ENCODE measurements around the gene PAPOLB. TPM values are rescaled to one million over a fixed set of nuclear protein-coding genes. Genes with fewer than 3 reads are reported as not detected.

PAPOLB gene
- total and polyA plus RNA-seq, 2 donors (not counting 3 experiments of a cell fraction or from before 2014, with no cell fraction given), result 0.07 TPM; not detected in 1

- Histone ChIP-seq H3K4me2 (ENCODE audit: insufficient read depth, low read length) (peak overlapping the region; percentile 48), H3K4me1 (ENCODE audit: control insufficient read depth, extremely low read depth, insufficient read depth, low read length) (no peaks in the 10 kb centered on the region), H2AFZ (ENCODE audit: low read depth, low read length) (no peak overlapping the region), H3K9me3 (replicated peaks; ENCODE audit: control insufficient read depth, insufficient read depth, low read length) (no peaks in the 10 kb centered on the region), H3K9ac (replicated peaks; ENCODE audit: extremely low read depth, insufficient read depth, low read length) (no peak overlapping the region), H3K9me1 (replicated peaks; ENCODE audit: control insufficient read depth, extremely low read depth, insufficient read depth, low read length) (no peaks in the 10 kb centered on the region), H3K4me3 (replicated peaks in 1 of 3; ENCODE audit: insufficient read depth in 1 of 3, low read depth in 1 of 3, low read length in 3 of 3) (peak overlapping the region in 1 of 3 experiments; percentile 21), H3K36me3 (ENCODE audit: control insufficient read depth in 2 of 2, extremely low read depth in 1 of 2, insufficient read depth in 2 of 2, low read length in 2 of 2) (no peaks in the 10 kb centered on the region), H3K27me3 (ENCODE audit: control insufficient read depth in 2 of 2, insufficient read depth in 2 of 2, low read length in 2 of 2) (peaks cover 18 to 38% of the 10 kb centered on the region in 2 experiments), H3K27ac (ENCODE audit: insufficient read depth, low read depth, low read length) (no peak overlapping the region), H3K79me2 (ENCODE audit: control insufficient read depth, insufficient read depth, low read length) (no peaks in the 10 kb centered on the region), H4K20me1 (replicated peaks; ENCODE audit: control insufficient read depth, extremely low read depth, insufficient read depth, low read length) (no peaks in the 10 kb centered on the region)
- DNase-seq (ENCODE audit: low read depth, low spot score), result no peak
- intact Hi-C loops (cut with micrococcal nuclease), result no loop called here
- dilution Hi-C loops (cut with MboI; ENCODE audit: extremely low pct_ligation_motif_present, low sequenced_read_pairs), result no loop called here
- BruUV-seq (replicated peaks), result no TSS peak
- ChIA-PET CTCF (no interaction called here), POLR2A (no interaction called here)
- FAIRE-seq, result no peak
- no peak for TF ChIP-seq JUN (IDR thresholded peaks at IDR 0.05; ENCODE audit: borderline replicate concordance, insufficient read depth, insufficient read length, low read depth)
- TF ChIP-seq MYC (IDR thresholded peaks at IDR 0.05; ENCODE audit: low read depth, low read length), result no peak
- TF ChIP-seq, protein P1, sequence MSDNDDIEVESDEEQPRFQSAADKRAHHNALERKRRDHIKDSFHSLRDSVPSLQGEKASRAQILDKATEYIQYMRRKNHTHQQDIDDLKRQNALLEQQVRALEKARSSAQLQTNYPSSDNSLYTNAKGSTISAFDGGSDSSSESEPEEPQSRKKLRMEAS (IDR thresholded peaks at IDR 0.05; ENCODE audit: insufficient read depth, insufficient read length), result no peak
These were observed 603 bp downstream of the PAPOLB start for GRCh38 chr7:4861227-4861626.

DNA sequence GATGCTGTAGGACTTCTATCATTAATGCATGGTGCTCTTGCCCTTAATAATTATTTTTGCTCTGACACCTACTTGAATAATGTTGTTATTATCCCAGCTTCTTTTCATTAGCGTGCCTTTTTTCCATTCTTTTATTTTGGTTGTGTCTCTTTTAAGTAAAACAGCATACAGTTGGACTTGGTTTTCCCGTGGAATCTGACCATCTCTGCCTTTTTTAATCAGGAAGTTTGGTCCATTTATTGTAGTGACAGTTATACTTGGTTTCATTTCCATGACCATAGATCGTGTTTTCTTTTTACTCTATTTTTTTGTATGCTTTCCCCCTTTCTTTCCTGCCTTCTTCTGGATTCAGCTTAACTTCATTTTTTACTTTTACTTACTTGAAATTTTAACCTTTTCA, 4.6 kb downstream of the PAPOLB start:
- H3K79me2 ChIP-seq (ENCODE audit: control insufficient read depth, insufficient read depth, low read length), result no peaks in the 10 kb centered on the region
- H3K9me3 ChIP-seq (replicated peaks; ENCODE audit: control insufficient read depth, insufficient read depth, low read length), result no peaks in the 10 kb centered on the region
- H2AFZ ChIP-seq (ENCODE audit: low read depth, low read length), result no peak overlapping the region
- no peaks in the 10 kb centered on the region for H3K4me1 ChIP-seq (ENCODE audit: control insufficient read depth, extremely low read depth, insufficient read depth, low read length)
- H3K4me2 ChIP-seq (ENCODE audit: insufficient read depth, low read length), result no peak overlapping the region
- H3K4me3 ChIP-seq (replicated peaks in 1 of 3; ENCODE audit: insufficient read depth in 1 of 3, low read depth in 1 of 3, low read length in 3 of 3), result no peak overlapping the region
- H3K27ac ChIP-seq (ENCODE audit: insufficient read depth, low read depth, low read length), result no peak overlapping the region
- peaks cover 18 to 28% of the 10 kb centered on the region in 2 experiments for H3K27me3 ChIP-seq (ENCODE audit: control insufficient read depth in 2 of 2, insufficient read depth in 2 of 2, low read length in 2 of 2)
- FAIRE-seq (no peak), DNase-seq (ENCODE audit: low read depth, low spot score) (no peak)
- no peaks in the 10 kb centered on the region for H3K9me1 ChIP-seq (replicated peaks; ENCODE audit: control insufficient read depth, extremely low read depth, insufficient read depth, low read length)
- H3K36me3 ChIP-seq (ENCODE audit: control insufficient read depth in 2 of 2, extremely low read depth in 1 of 2, insufficient read depth in 2 of 2, low read length in 2 of 2), result no peaks in the 10 kb centered on the region
- no peak for TF ChIP-seq POLR2AphosphoS5 (IDR thresholded peaks at IDR 0.05; ENCODE audit: insufficient read depth, low read depth, low read length)
- TF ChIP-seq JUN (IDR thresholded peaks at IDR 0.05; ENCODE audit: borderline replicate concordance, insufficient read depth, insufficient read length, low read depth), result no peak
- no peak for TF ChIP-seq FOS (IDR thresholded peaks at IDR 0.05; ENCODE audit: borderline replicate concordance, insufficient read depth, low read length)
- no peak for TF ChIP-seq CTCF (IDR thresholded peaks at IDR 0.05; ENCODE audit: extremely low read depth in 1 of 2, insufficient read depth in 1 of 2, low read depth in 1 of 2, low read length in 2 of 2)
- no peak for TF ChIP-seq MYC (IDR thresholded peaks at IDR 0.05; ENCODE audit: low read depth, low read length)
- TF ChIP-seq, protein P1 (IDR thresholded peaks at IDR 0.05; ENCODE audit: insufficient read depth, insufficient read length), result no peak
- TF ChIP-seq EZH2 (IDR thresholded peaks at IDR 0.05; ENCODE audit: borderline replicate concordance, low read depth, low read length, severe bottlenecking), result no peak
- TF ChIP-seq POLR2A (IDR thresholded peaks at IDR 0.05; ENCODE audit: low read depth, low read length), result no peak
- no peak for TF ChIP-seq GATA2 (IDR thresholded peaks at IDR 0.05; ENCODE audit: insufficient read depth, insufficient read length, low read depth, low read length)
- dilution Hi-C loops (cut with MboI; ENCODE audit: extremely low pct_ligation_motif_present, low sequenced_read_pairs), result no loop called here
- ChIA-PET POLR2A (no interaction called here), CTCF (interaction anchor here (0.6 to 1.4 kb wide), 2 partner anchors 27 to 52 kb away, joined by 3 to 4 read pairs; partner anchors contain the start of gene RADIL)
- intact Hi-C loops (cut with micrococcal nuclease), result no loop called here
- no peak overlapping the region for H3K9ac ChIP-seq (replicated peaks; ENCODE audit: extremely low read depth, insufficient read depth, low read length)
- BruUV-seq (replicated peaks), result no TSS peak
- H4K20me1 ChIP-seq (replicated peaks; ENCODE audit: control insufficient read depth, extremely low read depth, insufficient read depth, low read length), result no peaks in the 10 kb centered on the region
